Tibial nerve (tissue), 4 donors: Measurements from ENCODE around the gene KIAA1958. TPM values are rescaled to one million over a fixed set of nuclear protein-coding genes. Genes with fewer than 3 reads are reported as not detected.

Experiments used
- DNase-seq, 2 donors: peaks; one replicate each; pipeline ENCODE4 v3.0.0-alpha.2; 2019; ENCODE audit warnings: low spot score in 2 of 2
- H3K27ac ChIP-seq, 4 donors: fragments of 200-600 bp; sonication (generic) in 3 of 4; one replicate each; pipeline ENCODE4 v1.5.1; 2017 to 2019; ENCODE audit warnings: mild to moderate bottlenecking in 1 of 4
- H3K27me3 ChIP-seq, 2 donors: fragments of 200-600 bp; sonication (generic) in 1 of 2; one replicate each; pipeline versions ENCODE4 v1.5.1 to v1.6.0; 2017 to 2019
- H3K36me3 ChIP-seq, 3 donors: fragments of 200-600 bp; sonication (generic); one replicate each; pipeline ENCODE4 v1.5.1; 2018 to 2019
- H3K4me1 ChIP-seq, 4 donors: fragments of 200-600 bp; sonication (generic) in 3 of 4; one replicate each; pipeline ENCODE4 v1.5.1; 2017 to 2019
- H3K4me3 ChIP-seq, 4 donors: fragments of 200-600 bp; sonication (generic) in 3 of 4; one replicate each; pipeline ENCODE4 v1.5.1; 2017 to 2019; ENCODE audit warnings: mild to moderate bottlenecking in 1 of 4, moderate library complexity in 1 of 4
- H3K9me3 ChIP-seq, 4 donors: fragments of 200-600 bp; sonication (generic) in 3 of 4; one replicate each; pipeline ENCODE4 v1.5.1; 2017 to 2019
- EP300 ChIP-seq, 2 donors: sonication (generic); formaldehyde crosslinking; IDR thresholded peaks; one replicate each; pipeline ENCODE4 v1.6.1; 2017; ENCODE audit warnings: antibody characterized with exemption in 2 of 2, mild to moderate bottlenecking in 1 of 2
- POLR2A ChIP-seq, 2 donors: fragments of 450-650 bp; IDR thresholded peaks; one replicate each; pipeline ENCODE4 v1.6.1; 2017; ENCODE audit warnings: antibody characterized with exemption in 2 of 2, mild to moderate bottlenecking in 2 of 2, moderate library complexity in 2 of 2
- WGBS, 2 donors: methylation state at CpG; one replicate each; pipeline ENCODE4 v1.1.5; 2018; 5-methylcytosine and 5-hydroxymethylcytosine counted together
- total RNA-seq, 4 donors: library from RNA; depleted of rRNA; stranded (reverse); fragments of >200 nt; gene quantifications; one replicate each; pipeline ENCODE4 v1.1.0, GENCODE V29; 2016
- TF ChIP-seq, protein P1 (sequence below), 5 experiments: fragments of 200-600 bp in 3 of 5; fragments of 450-650 bp in 2 of 5; sonication (generic) in 3 of 5; IDR thresholded peaks; one replicate each; pipeline ENCODE4 v1.5.1; 2016 to 2019; ENCODE audit warnings: antibody characterized with exemption in 5 of 5, mild to moderate bottlenecking in 3 of 5, moderate library complexity in 2 of 5

KIAA1958 gene
- total RNA-seq, 4 donors from 2014 or later, result 3.7 to 5.2 (median 4.5) TPM

DNA sequence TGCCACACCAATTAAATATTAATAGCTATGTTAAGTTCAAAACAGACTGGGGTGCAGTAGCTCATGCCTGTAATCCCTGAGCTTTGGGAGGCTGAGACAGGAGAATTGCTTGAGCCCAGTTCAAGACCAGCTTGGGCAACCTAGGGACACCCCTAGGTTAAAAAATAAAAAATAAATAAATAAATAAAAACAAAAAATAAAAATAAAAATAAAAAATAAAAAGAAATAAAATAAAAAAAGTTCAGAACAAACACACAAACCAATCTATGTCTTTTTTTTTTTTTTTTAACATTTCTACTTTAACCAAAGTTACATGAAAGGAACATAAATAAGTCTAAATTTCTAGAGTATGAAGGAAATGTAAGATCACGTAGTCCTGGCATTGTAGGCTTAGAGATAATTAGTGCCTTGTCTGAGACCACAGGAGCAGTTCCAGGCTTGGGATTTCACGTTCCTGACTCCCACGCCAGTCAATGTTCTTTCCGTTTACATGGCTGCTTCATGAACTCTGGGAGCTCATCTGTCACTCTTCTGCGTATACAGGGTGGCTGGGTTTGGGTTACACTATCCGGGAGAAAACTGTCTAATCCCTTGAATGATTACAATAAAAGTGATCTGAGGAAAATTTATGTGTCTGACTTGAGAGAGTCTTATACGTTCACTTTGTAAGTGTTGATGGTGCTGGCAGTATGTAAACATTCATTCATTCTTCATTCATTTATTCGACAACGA, 85.2 kb downstream of the KIAA1958 start:
- 68 to 78% methylated on average over 9 of the region's 9 CpGs for WGBS, 2 donors
- no peak for DNase-seq
- Histone ChIP-seq H3K27me3 (no peaks in the 10 kb centered on the region), H3K36me3 (peaks cover 0 to 12% (median 0%) of the 10 kb centered on the region in 3 donors), H3K9me3 (no peaks in the 10 kb centered on the region), H3K27ac (no peak overlapping the region), H3K4me3 (no peak overlapping the region), H3K4me1 (peaks cover 0 to 20% (median 4%) of the 10 kb centered on the region in 4 donors)
- TF ChIP-seq EP300 (IDR thresholded peaks at IDR 0.05), result no peak
- TF ChIP-seq, protein P1, sequence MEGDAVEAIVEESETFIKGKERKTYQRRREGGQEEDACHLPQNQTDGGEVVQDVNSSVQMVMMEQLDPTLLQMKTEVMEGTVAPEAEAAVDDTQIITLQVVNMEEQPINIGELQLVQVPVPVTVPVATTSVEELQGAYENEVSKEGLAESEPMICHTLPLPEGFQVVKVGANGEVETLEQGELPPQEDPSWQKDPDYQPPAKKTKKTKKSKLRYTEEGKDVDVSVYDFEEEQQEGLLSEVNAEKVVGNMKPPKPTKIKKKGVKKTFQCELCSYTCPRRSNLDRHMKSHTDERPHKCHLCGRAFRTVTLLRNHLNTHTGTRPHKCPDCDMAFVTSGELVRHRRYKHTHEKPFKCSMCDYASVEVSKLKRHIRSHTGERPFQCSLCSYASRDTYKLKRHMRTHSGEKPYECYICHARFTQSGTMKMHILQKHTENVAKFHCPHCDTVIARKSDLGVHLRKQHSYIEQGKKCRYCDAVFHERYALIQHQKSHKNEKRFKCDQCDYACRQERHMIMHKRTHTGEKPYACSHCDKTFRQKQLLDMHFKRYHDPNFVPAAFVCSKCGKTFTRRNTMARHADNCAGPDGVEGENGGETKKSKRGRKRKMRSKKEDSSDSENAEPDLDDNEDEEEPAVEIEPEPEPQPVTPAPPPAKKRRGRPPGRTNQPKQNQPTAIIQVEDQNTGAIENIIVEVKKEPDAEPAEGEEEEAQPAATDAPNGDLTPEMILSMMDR (IDR thresholded peaks at IDR 0.05), result no peak
- no peak for TF ChIP-seq POLR2A (IDR thresholded peaks at IDR 0.05)

DNA sequence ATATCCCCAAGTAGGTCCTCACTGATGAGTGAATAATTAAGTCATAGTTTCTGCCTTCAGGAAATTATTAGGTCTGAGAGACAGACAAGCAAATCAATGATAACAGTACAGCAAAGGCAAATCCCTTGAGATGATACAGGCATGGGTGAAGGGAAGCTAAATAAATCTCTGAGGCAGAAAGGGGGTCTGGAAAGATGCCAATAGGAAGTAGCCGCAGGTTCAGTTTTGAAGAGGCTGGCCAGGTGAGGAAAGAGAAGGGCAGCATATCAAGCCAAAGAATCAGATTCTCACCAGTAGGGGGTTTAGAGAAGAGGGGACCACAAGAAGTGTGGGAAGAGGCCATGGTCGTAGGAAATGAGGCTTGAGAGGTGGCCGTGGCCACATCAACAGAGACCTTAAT, 85.8 kb downstream of the KIAA1958 start:
- Histone ChIP-seq H3K27ac (no peak overlapping the region), H3K36me3 (peaks cover 0 to 12% (median 0%) of the 10 kb centered on the region in 3 donors)

DNA sequence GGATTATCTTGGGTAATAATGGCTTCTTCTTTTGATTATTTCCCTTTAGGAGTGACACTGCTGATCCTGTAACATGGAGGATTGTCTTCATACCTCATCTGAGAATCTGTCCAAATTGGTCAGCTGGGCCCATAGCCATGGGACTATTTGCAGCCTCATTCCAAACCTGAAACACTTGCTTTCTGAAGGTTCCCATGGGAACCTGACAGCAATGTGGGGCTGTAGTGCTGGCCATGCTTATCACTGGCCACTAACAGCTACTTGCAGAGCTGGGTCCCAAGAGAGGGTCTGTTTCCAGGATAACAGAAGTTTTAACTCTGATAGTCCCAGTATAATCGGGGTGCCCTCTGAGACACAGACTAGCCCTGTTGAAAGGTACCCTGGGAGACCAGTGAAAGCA, 87.4 kb downstream of the KIAA1958 start:
- 67 to 90% methylated on average over 1 of the region's 1 CpG for WGBS, 2 donors
- H3K4me3 ChIP-seq, result no peak overlapping the region
- H3K4me1 ChIP-seq, result peaks cover 0 to 18% (median 4%) of the 10 kb centered on the region in 4 donors
- peaks cover 0 to 12% (median 0%) of the 10 kb centered on the region in 3 donors for H3K36me3 ChIP-seq
- H3K9me3 ChIP-seq, result no peaks in the 10 kb centered on the region
- no peak for DNase-seq
- no peaks in the 10 kb centered on the region for H3K27me3 ChIP-seq
- no peak overlapping the region for H3K27ac ChIP-seq
- TF ChIP-seq EP300 (IDR thresholded peaks at IDR 0.05) (no peak), POLR2A (IDR thresholded peaks at IDR 0.05) (no peak)
- TF ChIP-seq, protein P1 (IDR thresholded peaks at IDR 0.05), result no peak

More for the DNA sequence above, 85.8 kb downstream of the KIAA1958 start:
- TF ChIP-seq EP300 (IDR thresholded peaks at IDR 0.05), result no peak
- no peak for TF ChIP-seq POLR2A (IDR thresholded peaks at IDR 0.05)
- TF ChIP-seq, protein P1 (IDR thresholded peaks at IDR 0.05), result no peak
- Histone ChIP-seq H3K27me3 (no peaks in the 10 kb centered on the region), H3K9me3 (no peaks in the 10 kb centered on the region), H3K4me3 (no peak overlapping the region), H3K4me1 (peaks cover 0 to 20% (median 4%) of the 10 kb centered on the region in 4 donors)
- 58 to 72% methylated on average over 3 of the region's 3 CpGs for WGBS, 2 donors
- no peak for DNase-seq

DNA sequence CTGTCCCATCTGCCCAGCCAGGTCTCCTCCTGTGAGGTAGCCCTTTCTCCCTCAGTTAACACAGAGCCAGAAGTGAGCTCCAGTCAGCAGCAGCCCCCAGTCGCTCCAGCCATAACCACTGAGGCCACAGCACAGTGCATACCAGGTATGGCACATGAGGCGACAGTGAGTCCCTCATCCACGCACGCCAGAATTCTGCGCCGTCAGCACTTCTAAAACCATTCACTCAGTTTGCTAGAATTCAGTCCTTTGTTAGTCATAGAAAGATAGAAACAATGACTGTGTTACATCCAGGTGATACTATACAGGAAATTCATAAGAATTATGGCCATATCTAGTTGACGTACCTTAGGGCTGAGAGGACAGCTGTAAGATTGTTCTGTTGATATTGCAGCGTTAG, 88.5 kb downstream of the KIAA1958 start:
- TF ChIP-seq, protein P1 (IDR thresholded peaks at IDR 0.05), result no peak
- TF ChIP-seq POLR2A (IDR thresholded peaks at IDR 0.05) (no peak), EP300 (IDR thresholded peaks at IDR 0.05) (no peak)
- Histone ChIP-seq H3K9me3 (no peaks in the 10 kb centered on the region), H3K4me1 (peaks cover 0 to 13% (median 1%) of the 10 kb centered on the region in 4 donors), H3K27ac (no peak overlapping the region), H3K36me3 (peaks cover 0 to 12% (median 0%) of the 10 kb centered on the region in 3 donors), H3K4me3 (no peak overlapping the region), H3K27me3 (no peaks in the 10 kb centered on the region)
- 95% methylated on average over 8 of the region's 8 CpGs for WGBS, 2 donors
- no peak for DNase-seq

DNA sequence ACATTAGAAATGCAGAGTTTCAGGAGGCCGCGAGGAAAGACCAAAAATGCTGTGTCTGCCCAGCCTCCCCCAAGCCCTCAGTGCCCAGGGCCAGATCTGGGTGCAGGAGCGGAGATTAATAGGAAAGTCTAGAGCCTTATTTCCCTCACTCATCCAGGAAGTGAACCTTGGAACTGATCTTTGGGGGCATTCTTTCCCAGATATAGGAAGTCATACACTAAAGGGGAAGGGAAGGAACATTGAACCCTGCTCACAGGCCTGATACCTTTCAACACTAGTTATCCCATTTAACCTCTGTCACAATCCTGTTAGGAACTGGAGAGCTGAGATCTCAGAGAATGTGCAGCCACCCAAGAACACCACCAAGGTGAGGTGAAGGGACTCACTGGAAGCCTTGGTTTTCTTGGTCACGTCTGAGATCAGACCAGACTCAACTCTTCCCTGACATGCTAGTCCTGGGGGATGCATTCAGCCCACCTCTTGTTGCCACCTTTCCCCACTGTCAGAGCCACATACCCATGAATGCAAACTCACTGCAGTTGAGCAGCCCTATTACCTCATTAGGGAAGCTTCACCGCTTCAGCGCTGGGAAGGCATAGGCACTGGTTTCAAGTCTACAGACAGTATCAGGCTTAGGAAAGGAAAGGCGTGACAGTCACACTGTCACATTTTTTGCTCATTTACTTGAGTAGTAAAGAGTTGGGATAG, 95.0 kb downstream of the KIAA1958 start:
- Histone ChIP-seq H3K9me3 (no peaks in the 10 kb centered on the region), H3K27me3 (no peaks in the 10 kb centered on the region), H3K4me3 (no peak overlapping the region), H3K36me3 (no peaks in the 10 kb centered on the region), H3K4me1 (no peaks in the 10 kb centered on the region), H3K27ac (no peak overlapping the region)
- 89 to 90% methylated on average over 7 of the region's 7 CpGs for WGBS, 2 donors
- no peak for DNase-seq
- TF ChIP-seq, protein P1 (IDR thresholded peaks at IDR 0.05), result no peak
- TF ChIP-seq EP300 (IDR thresholded peaks at IDR 0.05) (no peak), POLR2A (IDR thresholded peaks at IDR 0.05) (no peak)
